ENCODE data around the gene PRTG.
"Not testable (repeated sequence)": the region's sequence is repeated elsewhere in the genome, so short reads cannot be mapped to it uniquely, and the experiment has no call there.

The PRTG gene

GRCh38 chr15:55619783-55620182 lies 123.2 kb downstream of the PRTG start:
- no peak for DNase-seq

- no peak for DNase-seq
These were observed 124.6 kb downstream of the PRTG start for GRCh38 chr15:55618387-55618786.

- DNase-seq: no peak
These were observed 127.5 kb downstream of the PRTG start for GRCh38 chr15:55615445-55615844.

GRCh38 chr15:55613727-55614126 lies 129.2 kb downstream of the PRTG start:
- DNase-seq: no peak

GRCh38 chr15:55606214-55606613 lies 136.7 kb downstream of the PRTG start:
- DNase-seq: no peak

GRCh38 chr15:55601374-55601773 lies 141.6 kb downstream of the PRTG start:
- no peak for DNase-seq

GRCh38 chr15:55599439-55599838 lies 143.5 kb downstream of the PRTG start:
- DNase-seq: no peak

GRCh38 chr15:55593019-55593418 lies 149.9 kb downstream of the PRTG start:
- DNase-seq: not testable (repeated sequence)

- DNase-seq: no peak
These were observed 152.2 kb downstream of the PRTG start for GRCh38 chr15:55590788-55591187.

- DNase-seq: no peak
These were observed 153.7 kb downstream of the PRTG start for GRCh38 chr15:55589287-55589686.

GRCh38 chr15:55588815-55589115 lies 154.2 kb downstream of the PRTG start:
- DNase-seq: no peak

GRCh38 chr15:55588070-55588814 lies 154.7 kb downstream of the PRTG start, which contains the start of gene PYGO1:
TSS of gene PYGO1 (minus strand) at chr15:55588345. CDS start at chr15:55587883, 462 bp downstream.
- peak; percentile 48 for DNase-seq

GRCh38 chr15:55587321-55588069 lies 155.5 kb downstream of the PRTG start:
- DNase-seq: peak; percentile 42

GRCh38 chr15:55586808-55587207 lies 156.1 kb downstream of the PRTG start:
- DNase-seq: no peak

GRCh38 chr15:55576943-55577342 lies 166.0 kb downstream of the PRTG start:
- DNase-seq: no peak

- no peak for DNase-seq
These were observed 168.9 kb downstream of the PRTG start for GRCh38 chr15:55574096-55574495.

GRCh38 chr15:55573224-55573623 lies 169.7 kb downstream of the PRTG start:
- DNase-seq: no peak

GRCh38 chr15:55564347-55565145 lies 178.4 kb downstream of the PRTG start:
- DNase-seq: no peak

- DNase-seq: no peak
These were observed 180.4 kb downstream of the PRTG start for GRCh38 chr15:55562601-55563000.

All from T1000 (cell line).